HG03575 (cell line): ENCODE measurements around the gene GAK.

Experiments
- ATAC-seq: cut with Tn5 transposase; IDR thresholded peaks from one replicate; pipeline ENCODE4 v1.9.1; 2021; ENCODE audit not compliant: unreplicated experiment, insufficient number of reproducible peaks, low FRiP score; ENCODE audit errors: extremely low read depth

Gene GAK

DNA sequence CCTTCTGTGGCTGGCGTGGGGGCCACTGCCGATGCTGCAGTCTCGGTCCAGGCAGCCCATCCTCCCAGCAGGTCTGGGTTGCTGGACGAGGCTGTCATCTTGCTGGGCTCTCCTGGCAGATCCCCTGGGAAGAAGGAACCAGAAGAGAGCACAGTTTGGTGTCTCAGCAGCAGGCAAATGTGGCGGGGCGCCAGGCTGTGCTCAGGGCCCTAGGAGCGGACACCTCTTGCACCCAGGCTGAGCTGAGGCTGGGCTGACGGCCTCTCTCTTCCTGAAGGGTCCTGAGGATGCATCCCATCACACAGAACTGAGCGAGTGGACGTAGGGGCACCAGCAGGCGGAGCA is 67.0 kb downstream of the GAK start:
- no peak for ATAC-seq

DNA sequence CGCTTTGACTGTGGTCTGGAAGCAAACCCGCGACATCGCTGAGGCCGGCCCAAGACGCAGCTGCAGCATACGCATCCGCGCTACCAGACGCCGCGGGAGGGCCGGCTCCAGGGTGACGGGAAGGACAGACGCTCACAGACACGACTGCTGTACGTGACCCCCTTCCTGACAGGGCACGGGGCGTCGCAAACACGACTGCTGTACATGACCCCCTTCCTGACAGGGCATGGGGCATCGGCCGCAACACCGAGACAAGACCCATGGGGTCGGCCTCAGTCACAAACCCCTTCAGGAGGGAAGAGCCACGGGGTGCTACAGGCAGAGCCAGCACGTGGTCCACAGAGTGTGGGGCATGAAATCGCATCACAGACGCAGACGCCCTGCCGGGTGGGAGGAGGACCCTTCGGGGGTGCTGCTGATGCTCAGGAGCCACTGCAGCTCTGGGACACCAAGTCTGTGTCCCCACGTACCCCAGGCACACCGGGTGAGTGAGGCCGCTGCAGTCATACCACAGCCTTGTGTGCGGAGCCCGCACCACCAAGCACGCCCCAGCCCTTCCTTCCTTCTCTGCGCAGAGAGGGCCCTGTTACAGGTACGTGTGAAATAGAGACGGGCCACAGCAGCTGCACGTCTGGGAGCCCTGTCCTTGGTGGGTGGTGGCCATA is 67.5 kb downstream of the GAK start:
- no peak for ATAC-seq

DNA sequence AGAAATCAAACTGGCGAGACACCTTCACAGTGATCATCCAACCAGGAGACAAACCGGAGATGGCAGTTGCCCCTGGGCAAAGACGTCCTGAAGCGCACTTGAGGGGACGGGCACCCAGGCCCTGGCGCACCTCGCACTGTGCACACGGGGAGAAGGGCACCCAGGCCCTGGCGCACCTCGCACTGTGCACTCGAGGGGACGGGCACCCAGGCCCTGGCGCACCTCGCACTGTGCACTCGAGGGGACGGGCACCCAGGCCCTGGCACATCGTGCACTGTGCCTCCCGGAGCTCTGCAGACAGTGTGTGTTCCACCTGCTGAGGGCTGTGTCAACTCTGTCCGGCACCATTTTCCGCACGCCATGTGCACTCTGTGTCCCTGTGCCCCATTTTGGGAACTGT is 71.6 kb downstream of the GAK start:
- ATAC-seq, result no peak

DNA sequence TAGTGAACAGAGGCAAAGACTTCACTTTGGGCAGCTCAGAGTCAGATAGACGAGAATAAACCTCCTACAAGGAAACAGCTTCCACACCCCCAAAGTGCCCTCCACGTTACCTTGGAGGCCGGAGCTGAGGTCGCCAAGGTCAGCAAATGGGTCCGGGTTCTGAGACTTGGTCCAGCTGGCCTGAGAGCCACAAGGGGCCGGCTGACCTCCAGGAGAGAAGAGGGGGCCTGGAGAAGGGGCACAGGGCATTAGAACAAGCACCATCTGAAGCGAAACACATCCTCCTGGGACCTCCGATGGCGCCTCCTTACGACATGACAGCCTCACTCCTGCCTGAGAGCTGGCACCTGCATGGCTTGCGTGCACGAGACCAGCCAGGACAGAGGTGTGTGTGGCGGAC is 72.6 kb downstream of the GAK start:
- no peak for ATAC-seq

DNA sequence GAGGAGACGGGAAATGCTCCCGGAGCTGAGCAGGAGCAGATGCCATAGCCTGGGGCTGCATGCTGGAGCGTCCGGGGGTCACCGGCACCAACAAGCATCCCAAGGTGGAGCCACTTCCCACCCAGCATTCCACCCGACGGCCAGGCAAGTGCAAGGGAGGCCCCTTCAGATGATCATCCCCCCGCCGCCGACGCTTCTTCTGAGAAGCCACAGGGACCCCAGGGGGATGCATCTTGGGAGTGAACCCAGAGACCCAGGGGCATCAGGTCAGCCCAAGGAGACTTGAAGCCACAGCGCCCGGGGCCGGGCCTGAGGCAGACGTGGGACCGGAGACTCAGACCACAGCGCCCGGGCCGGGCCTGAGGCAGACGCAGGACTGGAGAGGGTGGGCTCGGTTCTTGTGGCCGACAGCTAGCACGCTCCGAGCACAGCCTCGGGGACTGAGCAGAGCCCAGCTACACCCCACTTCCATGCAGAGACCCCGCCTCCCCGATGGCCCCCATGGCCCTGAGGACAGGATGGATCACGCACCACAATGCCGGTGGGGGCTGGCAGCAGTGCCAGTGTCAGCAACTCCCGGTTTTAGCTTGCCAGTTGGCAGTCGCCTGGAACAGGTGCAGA is 73.2 kb downstream of the GAK start:
- ATAC-seq, result no peak

DNA sequence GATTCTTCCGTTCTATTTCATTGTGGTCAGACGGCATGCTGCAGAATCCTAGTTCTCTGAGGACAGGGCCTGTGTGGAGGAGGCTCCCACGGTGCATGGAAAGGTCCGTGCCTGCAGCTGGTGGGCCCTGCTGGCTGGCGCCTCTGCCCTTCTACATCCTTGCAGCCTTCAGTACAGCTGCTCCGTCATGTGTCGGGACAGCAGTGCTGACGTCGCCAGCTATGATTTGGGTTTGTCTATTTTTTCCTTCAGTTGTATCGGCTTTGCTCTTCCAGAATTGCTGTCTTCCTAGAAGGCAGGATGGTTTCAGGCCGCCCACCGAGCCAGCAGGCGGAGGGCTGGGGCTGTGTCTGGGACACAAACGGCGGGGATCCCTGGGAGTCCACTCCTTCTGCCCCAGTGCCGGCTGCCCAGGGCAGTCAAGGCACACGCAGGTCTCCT is 74.1 kb downstream of the GAK start:
- no peak for ATAC-seq

DNA sequence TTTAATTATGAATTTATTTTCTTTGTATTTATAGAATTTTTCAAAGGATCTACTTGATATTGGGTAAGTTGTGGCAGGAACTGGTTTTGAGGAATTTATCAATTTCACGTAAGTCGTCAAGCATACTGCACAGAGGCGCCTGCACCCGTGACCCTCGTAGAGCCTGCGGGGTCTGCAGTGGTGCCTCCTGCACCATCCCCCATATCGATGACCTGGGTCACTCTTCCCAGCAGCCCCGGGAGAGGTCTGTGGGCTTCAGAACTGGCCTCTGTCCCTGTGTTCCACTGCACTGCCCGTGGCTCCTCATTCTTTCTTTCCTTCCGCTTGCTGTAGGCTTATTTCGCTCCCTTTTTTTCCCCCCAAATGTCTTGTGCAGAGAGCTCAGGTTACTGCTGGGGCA is 74.7 kb downstream of the GAK start:
- ATAC-seq, result no peak

DNA sequence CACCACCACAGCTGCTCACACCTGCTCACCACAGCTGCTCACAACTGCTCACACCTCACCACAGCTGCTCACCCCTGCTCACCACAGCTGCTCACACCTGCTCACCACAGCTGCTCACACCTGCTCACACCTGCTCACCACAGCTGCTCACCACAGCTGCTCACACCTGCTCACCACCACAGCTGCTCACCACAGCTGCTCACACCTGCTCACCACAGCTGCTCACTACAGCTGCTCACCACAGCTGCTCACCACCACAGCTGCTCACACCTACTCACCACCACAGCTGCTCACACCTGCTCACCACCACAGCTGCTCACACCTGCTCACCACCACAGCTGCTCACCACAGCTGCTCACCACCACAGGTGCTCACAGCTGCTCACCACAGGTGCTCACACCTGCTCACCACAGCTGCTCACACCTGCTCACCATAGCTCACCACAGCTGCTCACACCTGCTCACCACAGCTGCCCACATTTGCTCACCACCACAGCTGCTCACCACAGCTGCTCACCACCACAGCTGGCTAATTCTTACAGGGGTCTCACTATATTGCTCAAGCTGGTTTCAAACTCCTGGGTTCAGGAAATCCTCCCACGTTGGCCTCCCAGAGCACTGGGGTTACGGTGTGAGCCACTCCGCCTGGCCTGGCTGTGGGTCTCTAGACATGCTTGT is 75.8 kb downstream of the GAK start:
- ATAC-seq, result no peak

DNA sequence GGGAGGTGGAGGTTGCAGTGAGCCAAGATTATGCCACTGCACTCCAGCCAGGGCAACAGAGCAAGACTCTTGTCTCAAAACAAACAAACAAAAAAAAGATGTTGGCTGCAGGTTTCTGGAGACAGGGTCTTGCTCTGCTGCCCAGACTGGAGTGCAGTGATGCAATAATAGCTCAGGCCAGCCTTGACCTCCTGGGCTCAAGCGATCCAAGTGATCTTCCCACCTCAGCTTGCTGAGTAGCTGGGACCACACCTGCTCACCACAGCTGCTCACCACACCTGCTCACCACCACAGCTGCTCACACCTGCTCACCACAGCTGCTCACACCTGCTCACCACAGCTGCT is 76.3 kb downstream of the GAK start:
- no peak for ATAC-seq

DNA sequence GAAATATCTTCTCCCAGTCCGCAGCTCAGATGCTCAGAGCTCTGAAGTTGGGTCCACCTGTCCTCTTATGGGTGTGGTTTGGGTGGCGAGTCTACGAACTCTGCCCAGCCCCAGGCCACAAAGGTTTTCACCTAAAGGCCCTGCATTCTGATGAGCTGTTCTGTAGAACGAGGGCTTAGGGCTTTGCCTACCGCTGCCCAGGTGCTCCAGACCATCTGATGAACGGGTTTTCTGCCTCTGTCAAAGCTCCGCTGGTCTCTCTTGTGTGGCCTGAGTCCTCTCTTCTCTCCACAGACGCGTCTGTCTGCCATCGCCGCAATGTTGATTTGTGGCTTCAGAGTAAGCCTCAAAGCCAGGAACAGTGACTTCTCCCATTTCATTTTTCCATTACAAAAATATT is 77.8 kb downstream of the GAK start:
- no peak for ATAC-seq

DNA sequence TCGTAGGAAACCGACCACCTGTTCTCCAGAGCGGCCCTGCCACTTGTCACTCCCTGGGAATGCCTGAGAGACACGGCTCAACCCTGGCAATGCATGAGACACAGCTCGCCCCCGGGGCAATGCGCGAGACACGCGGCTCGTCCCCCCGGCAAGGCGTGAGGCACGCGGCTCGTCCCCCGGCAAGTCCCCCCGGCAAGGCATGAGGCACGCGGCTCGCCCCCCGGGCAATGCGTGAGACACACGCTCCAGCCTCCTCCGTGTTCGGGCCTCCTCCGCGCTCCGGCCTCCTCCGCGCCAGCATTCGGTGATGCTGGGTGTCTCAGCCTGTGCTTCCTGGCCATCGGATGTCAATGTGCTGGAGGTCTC is 78.7 kb downstream of the GAK start:
- no peak for ATAC-seq

DNA sequence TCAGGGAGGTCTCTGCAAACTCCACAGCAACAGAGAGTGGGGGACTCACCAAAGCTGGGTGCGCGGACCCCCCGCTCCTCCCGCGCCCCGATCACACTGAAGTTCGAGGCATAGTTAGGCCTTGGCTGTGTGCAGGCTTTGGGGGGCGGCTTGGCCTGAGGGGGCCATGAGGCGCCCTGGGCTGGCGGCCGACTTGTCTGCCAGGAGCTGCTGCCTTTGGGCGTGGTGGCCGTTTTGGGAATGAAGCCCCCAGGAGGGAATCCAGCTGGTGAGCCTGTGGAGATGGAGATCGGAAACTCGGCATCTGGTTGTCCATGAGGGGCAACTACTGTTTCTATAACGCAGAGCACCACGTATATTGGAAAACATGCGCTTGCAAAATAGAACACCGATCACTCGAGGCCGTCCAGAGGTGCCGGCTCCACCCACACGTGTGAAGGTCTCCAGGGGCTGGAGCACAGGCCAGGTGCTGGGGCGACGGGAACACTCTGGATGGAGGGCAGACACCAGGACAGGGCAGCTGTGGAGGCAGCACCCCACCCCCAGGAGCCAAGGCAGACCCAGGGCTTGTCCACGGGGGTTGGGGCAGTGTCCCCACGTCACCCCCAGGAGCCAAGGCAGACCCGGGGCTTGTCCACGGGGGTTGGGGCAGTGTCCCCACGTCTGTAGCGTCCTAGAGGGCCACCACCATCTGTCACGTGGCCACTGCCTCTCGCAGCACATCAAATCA is 80.2 kb downstream of the GAK start:
- ATAC-seq, result no peak

DNA sequence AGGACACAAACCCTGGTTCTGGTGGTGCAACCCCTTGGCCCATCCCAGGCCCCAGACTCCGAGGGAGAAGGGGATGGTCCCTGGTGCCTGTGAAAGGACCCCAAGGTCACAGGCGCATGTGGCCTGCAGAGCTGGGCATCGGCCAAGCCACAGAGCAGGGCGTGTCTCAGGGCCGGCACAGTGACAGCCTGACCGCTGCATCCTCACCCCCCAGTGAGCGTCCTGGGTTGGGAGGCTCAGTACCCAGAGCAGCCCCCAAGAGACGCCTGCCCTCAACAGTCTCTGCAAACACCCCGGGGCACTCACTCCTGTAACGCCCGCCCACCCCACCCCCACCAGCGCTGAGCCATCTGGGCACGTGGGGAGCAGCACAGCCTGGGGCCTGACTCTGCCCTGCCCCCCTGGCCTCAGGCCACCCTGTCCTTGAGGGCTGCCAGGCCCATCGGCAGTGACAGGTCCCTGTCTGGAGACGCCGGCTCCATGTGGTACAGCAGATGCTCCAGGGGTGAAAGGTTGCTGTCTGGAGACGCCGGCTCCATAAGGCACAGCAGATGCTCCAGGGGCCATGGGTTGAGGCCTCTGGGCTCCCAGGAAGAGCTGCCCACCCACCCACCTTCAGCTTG is 81.7 kb downstream of the GAK start:
- ATAC-seq, result no peak

DNA sequence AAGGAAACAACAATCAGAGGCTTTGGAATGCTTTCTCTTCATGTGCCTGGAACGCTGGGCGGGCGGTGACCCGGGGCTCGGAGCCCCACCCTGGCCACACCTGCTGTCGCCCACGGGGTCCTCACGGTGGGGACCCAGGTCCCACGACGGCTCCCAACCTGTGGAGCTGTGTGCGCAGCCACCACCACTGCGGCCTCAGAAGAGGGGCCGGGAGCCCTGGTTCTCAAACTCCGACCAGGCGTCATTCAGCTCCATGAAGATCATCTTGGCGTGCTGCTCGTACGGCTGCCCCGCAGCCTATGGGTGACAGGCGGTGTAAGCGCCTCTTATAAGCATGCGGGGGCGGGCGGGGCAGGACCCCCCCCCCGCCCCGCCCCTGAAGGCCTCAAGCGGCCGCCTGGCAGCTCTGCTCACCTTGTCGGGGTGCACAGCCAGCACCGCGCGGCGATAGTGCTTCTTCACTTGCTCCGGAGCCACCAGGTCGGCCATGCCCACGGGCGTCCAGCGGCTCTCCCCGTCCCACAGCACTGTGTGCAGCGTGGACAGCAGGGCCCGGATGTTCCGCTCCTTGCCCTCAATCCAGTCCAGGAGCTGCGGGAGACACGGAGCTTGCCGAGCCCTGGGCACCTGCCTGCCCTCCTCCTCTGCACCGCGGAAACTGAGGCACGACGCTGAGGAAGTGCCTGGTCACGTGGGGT is 82.5 kb downstream of the GAK start:
- ATAC-seq, result no peak

DNA sequence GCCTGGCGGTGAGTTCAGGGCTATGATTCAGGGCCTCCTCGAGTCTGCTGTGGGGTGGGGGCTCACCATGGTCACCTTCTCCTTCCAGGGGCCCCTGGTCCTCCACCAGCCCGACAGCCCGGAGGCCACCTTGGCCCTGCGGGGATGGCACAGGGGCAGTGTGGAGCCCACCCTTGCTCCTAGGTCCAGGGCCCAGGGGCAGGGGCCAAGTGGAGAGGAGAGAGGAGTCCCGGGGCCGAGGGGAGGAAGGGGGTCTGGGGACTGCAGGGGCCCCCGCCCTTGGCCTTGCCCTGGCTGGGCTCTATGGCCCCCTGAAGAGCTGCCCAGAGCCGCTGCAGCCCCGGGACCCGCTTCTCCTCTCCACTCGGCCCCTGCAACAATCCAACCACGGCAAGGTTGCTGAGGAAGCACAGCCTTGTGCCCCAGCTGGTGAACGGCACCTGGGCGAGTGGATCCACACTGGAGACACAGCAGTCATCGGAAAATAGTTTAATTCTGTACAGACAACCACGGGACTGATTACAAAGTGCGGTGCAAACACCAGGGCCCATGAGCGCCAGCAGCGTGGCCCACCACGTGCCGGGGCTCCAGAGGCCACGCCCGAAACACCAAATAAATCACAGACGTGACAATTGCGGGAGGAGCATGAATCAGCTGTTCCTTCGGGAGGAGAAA is 83.2 kb downstream of the GAK start:
- ATAC-seq, result no peak

DNA sequence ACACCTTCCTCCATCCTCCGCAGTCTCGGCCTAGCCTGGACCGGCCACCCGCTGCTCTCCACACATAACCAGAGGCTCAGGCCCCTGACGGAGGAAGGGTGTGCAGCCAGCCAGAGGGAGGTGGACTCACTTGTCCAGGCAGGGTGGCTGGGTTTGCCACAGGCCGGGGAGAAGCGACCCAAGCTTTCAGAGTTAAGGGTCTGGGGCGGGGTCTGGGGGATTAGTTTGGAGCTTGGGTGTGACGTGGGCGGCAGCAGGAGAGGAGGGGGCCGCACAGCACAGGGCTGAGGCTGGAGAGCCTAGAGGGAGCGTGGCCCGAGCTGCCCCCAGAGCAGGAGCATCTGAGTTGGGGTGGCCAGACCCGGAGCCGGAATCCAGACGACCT is 83.8 kb downstream of the GAK start:
- no peak for ATAC-seq

DNA sequence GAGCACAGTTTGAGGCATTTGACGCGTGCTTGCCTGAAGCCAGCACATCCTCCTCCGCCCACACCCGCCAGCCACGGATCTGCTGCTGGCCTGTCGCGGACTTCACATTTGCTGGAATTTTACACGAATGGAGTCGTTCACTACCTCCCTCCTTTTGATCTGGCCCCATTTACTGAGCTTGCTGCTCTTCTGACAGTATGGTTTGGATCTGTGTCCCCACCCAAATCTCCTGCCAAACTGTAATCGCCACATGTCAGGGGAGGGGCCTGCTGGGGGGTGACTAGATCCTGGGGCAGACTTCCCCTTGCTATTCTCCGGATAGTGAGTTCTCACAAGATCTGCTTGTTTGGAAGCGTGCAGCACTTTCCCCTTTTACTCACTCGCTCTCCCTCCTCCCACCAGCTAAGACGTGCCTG is 86.3 kb downstream of the GAK start:
- ATAC-seq, result no peak

DNA sequence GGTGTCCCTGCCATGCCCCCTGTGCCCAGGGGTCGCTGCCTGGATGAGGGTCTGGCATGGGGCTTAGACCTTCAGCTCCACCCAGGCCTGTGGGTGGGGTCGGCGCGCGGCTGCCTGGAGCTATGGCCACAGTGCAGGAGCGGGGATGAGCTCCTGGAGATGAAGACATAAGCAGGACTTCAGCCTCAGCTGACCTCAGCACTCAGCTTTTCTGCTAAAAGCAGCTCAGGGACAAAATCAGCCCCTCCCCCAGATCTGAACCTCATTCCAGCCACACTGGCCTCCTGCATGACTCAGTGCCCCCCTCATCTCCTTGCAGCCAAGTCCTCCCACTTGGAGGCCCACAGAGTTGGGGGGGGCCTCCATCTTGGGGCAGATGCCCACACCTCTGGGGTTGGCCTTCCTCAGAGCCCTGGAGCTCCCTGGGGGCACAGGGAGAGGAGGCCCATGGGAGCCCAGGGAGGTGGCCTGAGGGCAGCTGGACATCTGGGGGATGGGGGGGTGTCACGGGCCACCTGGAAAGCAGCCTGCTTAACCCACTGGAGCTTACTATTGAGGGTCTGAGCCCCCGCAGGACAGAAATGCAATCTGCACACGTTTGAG is 86.8 kb downstream of the GAK start:
- ATAC-seq, result no peak
